GM19238 (cell line): ENCODE results near the gene HOXB5.
A peak's percentile ranks its signal among the peaks of the same experiment; 100 is the strongest.

Experiments used
- DNase-seq: peaks from one replicate; pipeline ENCODE4 v3.0.0; 2011; ENCODE audit warnings: low spot score; ENCODE audit not compliant: insufficient read length

Gene HOXB5

GRCh38 chr17:48593126-48593829 is at the start of gene HOXB5:
Gene HOXB5 (minus strand): TSS chr17:48593779. CDS start chr17:48593682, 97 bp downstream.
- DNase-seq: no peak

GRCh38 chr17:48642843-48643696 is 49.5 kb upstream of the HOXB5 start:
- no peak for DNase-seq

- no peak for DNase-seq
Observed at GRCh38 chr17:48642059-48642842, 48.7 kb upstream of the HOXB5 start.

- no peak for DNase-seq
Observed at GRCh38 chr17:48641541-48642058, 48.0 kb upstream of the HOXB5 start.

GRCh38 chr17:48640858-48641180 is 47.2 kb upstream of the HOXB5 start:
- no peak for DNase-seq

- no peak for DNase-seq
Observed at GRCh38 chr17:48639982-48640857, 46.6 kb upstream of the HOXB5 start.

GRCh38 chr17:48639136-48639535 is 45.6 kb upstream of the HOXB5 start:
- DNase-seq: peak; percentile 0

- peak; percentile 4 for DNase-seq
Observed at GRCh38 chr17:48637323-48638260, 44.0 kb upstream of the HOXB5 start.

- DNase-seq: peak; percentile 71
Observed at GRCh38 chr17:48636177-48637018, 42.8 kb upstream of the HOXB5 start.

- DNase-seq: no peak
Observed at GRCh38 chr17:48634493-48635208, 41.1 kb upstream of the HOXB5 start.

- no peak for DNase-seq
Observed at GRCh38 chr17:48633266-48633677, 39.7 kb upstream of the HOXB5 start.

GRCh38 chr17:48632579-48633265 is 39.1 kb upstream of the HOXB5 start:
- DNase-seq: no peak

GRCh38 chr17:48631693-48632578 is 38.4 kb upstream of the HOXB5 start:
- DNase-seq: no peak

GRCh38 chr17:48630925-48631692 is 37.5 kb upstream of the HOXB5 start:
- no peak for DNase-seq

- no peak for DNase-seq
Observed at GRCh38 chr17:48630009-48630924, 36.7 kb upstream of the HOXB5 start.
